ENCODE measurements around the gene ZCRB1.

The ZCRB1 gene

GRCh38 chr12:42277396-42278127 lies 48.3 kb downstream of the ZCRB1 start:
- no peak for DNase-seq (ENCODE audit: low read depth)

GRCh38 chr12:42275499-42275898 lies 50.4 kb downstream of the ZCRB1 start:
- DNase-seq (ENCODE audit: low read depth), result no peak

- DNase-seq (ENCODE audit: low read depth), result no peak
These were observed 52.2 kb downstream of the ZCRB1 start for GRCh38 chr12:42273706-42274105.

- no peak for DNase-seq (ENCODE audit: low read depth)
These were observed 55.3 kb downstream of the ZCRB1 start for GRCh38 chr12:42270596-42270995.

- no peak for DNase-seq (ENCODE audit: low read depth)
These were observed 58.3 kb downstream of the ZCRB1 start for GRCh38 chr12:42267413-42268190.

- DNase-seq (ENCODE audit: low read depth), result no peak
These were observed 59.2 kb downstream of the ZCRB1 start for GRCh38 chr12:42266579-42267230.

GRCh38 chr12:42262271-42262670 lies 63.6 kb downstream of the ZCRB1 start:
- no peak for DNase-seq (ENCODE audit: low read depth)

All from activated T-helper 1 cell treated with Interleukin-2 at 50 U/mL for 16 hours (primary cell).